Astrocyte (in vitro differentiated cells and primary cell): ENCODE results near the gene WDR7.

ENCODE experiments used
- EZH2 ChIP-seq: IDR thresholded peaks from 2 replicates; pipeline ENCODE4 v1.6.1; 2012; ENCODE audit warnings: mild to moderate bottlenecking, low read length, inconsistent platforms; ENCODE audit not compliant: insufficient read depth
- TF ChIP-seq, protein P1 (sequence below): IDR thresholded peaks from 2 replicates; pipeline ENCODE4 v1.5.1; 2011; ENCODE audit warnings: low read depth, mild to moderate bottlenecking, inconsistent platforms, low read length, moderate library complexity; ENCODE audit not compliant: insufficient read depth

DNA sequence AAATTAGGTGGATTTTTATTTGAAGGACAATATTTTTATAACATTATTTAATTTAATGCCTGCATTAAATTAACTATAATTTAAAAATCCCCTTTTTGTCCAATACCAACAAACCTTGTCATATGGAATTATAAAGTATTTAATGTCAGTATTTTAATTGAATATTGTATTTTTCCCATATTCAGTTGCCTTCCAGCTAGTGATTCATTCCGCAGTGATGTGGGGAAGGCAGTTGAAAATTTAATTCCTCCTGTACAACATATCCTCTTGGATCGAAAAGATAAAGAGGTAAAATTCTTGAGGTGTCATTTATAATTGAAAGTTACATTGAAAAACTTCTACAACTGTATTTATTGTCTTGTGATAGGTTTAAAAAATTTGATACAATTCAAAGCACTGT lies 40.4 kb downstream of the WDR7 start:
- TF ChIP-seq, protein P1, sequence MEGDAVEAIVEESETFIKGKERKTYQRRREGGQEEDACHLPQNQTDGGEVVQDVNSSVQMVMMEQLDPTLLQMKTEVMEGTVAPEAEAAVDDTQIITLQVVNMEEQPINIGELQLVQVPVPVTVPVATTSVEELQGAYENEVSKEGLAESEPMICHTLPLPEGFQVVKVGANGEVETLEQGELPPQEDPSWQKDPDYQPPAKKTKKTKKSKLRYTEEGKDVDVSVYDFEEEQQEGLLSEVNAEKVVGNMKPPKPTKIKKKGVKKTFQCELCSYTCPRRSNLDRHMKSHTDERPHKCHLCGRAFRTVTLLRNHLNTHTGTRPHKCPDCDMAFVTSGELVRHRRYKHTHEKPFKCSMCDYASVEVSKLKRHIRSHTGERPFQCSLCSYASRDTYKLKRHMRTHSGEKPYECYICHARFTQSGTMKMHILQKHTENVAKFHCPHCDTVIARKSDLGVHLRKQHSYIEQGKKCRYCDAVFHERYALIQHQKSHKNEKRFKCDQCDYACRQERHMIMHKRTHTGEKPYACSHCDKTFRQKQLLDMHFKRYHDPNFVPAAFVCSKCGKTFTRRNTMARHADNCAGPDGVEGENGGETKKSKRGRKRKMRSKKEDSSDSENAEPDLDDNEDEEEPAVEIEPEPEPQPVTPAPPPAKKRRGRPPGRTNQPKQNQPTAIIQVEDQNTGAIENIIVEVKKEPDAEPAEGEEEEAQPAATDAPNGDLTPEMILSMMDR: no peak
- no peak for TF ChIP-seq EZH2
